OCI-LY1 (cell line): Measurements from ENCODE around the gene IQSEC3.

ENCODE experiments used
- CTCF ChIP-seq: fragments of 200-600 bp; sonication (generic), shearing (Covaris generic); IDR thresholded peaks from 2 replicates; pipeline ENCODE4 v1.5.1; 2017; ENCODE audit warnings: mild to moderate bottlenecking, antibody characterized with exemption, low read length, moderate library complexity, mixed read lengths
- EZH2 ChIP-seq: fragments of 200-600 bp; sonication (generic), shearing (Covaris generic); IDR thresholded peaks from 2 replicates; pipeline ENCODE4 v1.8.0; 2017; ENCODE audit warnings: borderline replicate concordance, mixed run types, mild to moderate bottlenecking, antibody characterized with exemption, low read length, moderate library complexity, mixed read lengths

- TF ChIP-seq CTCF (no peak), EZH2 (no peak)
Measured at GRCh38 chr12:208813-209212, 142.2 kb downstream of the IQSEC3 start.
